WTC11 (cell line): ENCODE data around the gene COA5.

ENCODE experiments used
- CREM ChIP-seq: sonication (generic); formaldehyde crosslinking; IDR thresholded peaks from 2 replicates; pipeline ENCODE4 v1.8.1; 2022; ENCODE audit warnings: mild to moderate bottlenecking, missing genetic modification reagents, moderate library complexity
- GABPB1 ChIP-seq: sonication (generic); formaldehyde crosslinking; IDR thresholded peaks from 2 replicates; pipeline ENCODE4 v1.8.1; 2023; ENCODE audit warnings: mild to moderate bottlenecking, missing genetic modification reagents
- MAX ChIP-seq: sonication (generic); formaldehyde crosslinking; IDR thresholded peaks from 2 replicates; pipeline ENCODE4 v1.8.0; 2022; ENCODE audit warnings: mild to moderate bottlenecking, missing genetic modification reagents
- PRRX2 ChIP-seq: fragments of 250-450 bp; sonication (Bioruptor Pico); IDR thresholded peaks from 2 replicates; pipeline ENCODE4 v1.8.0; 2021; ENCODE audit warnings: mild to moderate bottlenecking
- RELA ChIP-seq: sonication (generic); formaldehyde crosslinking; IDR thresholded peaks from 2 replicates; pipeline ENCODE4 v1.8.1; 2022; ENCODE audit warnings: missing genetic modification reagents, mild to moderate bottlenecking, borderline replicate concordance
- SP1 ChIP-seq: sonication (generic); formaldehyde crosslinking; conservative IDR thresholded peaks from 2 replicates; pipeline ENCODE4 v1.8.1; 2022; ENCODE audit warnings: missing genetic modification reagents
- TEAD4 ChIP-seq: sonication (generic); formaldehyde crosslinking; IDR thresholded peaks from 2 replicates; pipeline ENCODE4 v1.8.0; 2022; ENCODE audit warnings: mild to moderate bottlenecking, missing genetic modification reagents
- ZNF396 ChIP-seq: fragments of 250-450 bp; sonication (Bioruptor Pico); IDR thresholded peaks from 2 replicates; pipeline ENCODE4 v1.8.0; 2021; ENCODE audit warnings: mild to moderate bottlenecking, moderate library complexity, borderline replicate concordance
- TF ChIP-seq, protein P1 (sequence below): fragments of 200-600 bp; IDR thresholded peaks from 2 replicates; pipeline ENCODE4 v1.8.0; 2022; ENCODE audit warnings: antibody characterized with exemption
- TF ChIP-seq, protein P2 (sequence below): sonication (generic); formaldehyde crosslinking; IDR thresholded peaks from 2 replicates; pipeline ENCODE4 v1.8.0; 2022; ENCODE audit warnings: missing genetic modification reagents

DNA sequence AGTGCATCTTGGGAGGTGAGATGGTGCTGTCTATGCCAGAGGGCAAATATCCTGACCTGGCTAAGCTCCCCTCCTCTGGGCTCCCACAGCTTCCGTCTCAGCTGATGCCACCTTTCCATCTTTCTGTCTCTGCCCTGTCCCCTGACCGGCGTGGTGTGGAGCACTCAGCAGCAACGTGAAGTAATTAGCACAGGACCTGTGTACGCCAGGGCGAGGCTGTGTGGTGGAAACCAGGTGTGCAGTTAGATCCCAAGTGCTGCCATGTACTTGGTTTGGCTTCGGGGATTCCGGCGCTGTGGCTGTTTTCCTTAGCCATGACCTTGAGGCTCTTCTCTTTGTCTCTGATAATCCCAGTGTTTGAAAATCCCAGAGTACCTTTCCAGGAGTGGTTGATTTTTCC, 36.5 kb downstream of the COA5 start:
- no peak for TF ChIP-seq PRRX2
- no peak for TF ChIP-seq GABPB1 (CRISPR knock-in tag)
- TF ChIP-seq, protein P1, sequence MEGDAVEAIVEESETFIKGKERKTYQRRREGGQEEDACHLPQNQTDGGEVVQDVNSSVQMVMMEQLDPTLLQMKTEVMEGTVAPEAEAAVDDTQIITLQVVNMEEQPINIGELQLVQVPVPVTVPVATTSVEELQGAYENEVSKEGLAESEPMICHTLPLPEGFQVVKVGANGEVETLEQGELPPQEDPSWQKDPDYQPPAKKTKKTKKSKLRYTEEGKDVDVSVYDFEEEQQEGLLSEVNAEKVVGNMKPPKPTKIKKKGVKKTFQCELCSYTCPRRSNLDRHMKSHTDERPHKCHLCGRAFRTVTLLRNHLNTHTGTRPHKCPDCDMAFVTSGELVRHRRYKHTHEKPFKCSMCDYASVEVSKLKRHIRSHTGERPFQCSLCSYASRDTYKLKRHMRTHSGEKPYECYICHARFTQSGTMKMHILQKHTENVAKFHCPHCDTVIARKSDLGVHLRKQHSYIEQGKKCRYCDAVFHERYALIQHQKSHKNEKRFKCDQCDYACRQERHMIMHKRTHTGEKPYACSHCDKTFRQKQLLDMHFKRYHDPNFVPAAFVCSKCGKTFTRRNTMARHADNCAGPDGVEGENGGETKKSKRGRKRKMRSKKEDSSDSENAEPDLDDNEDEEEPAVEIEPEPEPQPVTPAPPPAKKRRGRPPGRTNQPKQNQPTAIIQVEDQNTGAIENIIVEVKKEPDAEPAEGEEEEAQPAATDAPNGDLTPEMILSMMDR: no peak
- TF ChIP-seq ZNF396 (CRISPR knock-in tag): no peak
- no peak for TF ChIP-seq CREM
- no peak for TF ChIP-seq SP1 (CRISPR knock-in tag)
- no peak for TF ChIP-seq TEAD4 (CRISPR knock-in tag)
- TF ChIP-seq, protein P2, sequence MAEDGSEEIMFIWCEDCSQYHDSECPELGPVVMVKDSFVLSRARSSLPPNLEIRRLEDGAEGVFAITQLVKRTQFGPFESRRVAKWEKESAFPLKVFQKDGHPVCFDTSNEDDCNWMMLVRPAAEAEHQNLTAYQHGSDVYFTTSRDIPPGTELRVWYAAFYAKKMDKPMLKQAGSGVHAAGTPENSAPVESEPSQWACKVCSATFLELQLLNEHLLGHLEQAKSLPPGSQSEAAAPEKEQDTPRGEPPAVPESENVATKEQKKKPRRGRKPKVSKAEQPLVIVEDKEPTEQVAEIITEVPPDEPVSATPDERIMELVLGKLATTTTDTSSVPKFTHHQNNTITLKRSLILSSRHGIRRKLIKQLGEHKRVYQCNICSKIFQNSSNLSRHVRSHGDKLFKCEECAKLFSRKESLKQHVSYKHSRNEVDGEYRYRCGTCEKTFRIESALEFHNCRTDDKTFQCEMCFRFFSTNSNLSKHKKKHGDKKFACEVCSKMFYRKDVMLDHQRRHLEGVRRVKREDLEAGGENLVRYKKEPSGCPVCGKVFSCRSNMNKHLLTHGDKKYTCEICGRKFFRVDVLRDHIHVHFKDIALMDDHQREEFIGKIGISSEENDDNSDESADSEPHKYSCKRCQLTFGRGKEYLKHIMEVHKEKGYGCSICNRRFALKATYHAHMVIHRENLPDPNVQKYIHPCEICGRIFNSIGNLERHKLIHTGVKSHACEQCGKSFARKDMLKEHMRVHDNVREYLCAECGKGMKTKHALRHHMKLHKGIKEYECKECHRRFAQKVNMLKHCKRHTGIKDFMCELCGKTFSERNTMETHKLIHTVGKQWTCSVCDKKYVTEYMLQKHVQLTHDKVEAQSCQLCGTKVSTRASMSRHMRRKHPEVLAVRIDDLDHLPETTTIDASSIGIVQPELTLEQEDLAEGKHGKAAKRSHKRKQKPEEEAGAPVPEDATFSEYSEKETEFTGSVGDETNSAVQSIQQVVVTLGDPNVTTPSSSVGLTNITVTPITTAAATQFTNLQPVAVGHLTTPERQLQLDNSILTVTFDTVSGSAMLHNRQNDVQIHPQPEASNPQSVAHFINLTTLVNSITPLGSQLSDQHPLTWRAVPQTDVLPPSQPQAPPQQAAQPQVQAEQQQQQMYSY (CRISPR knock-in tag): no peak
- no peak for TF ChIP-seq RELA (CRISPR knock-in tag)
- no peak for TF ChIP-seq MAX (CRISPR knock-in tag)
